Measurements from ENCODE around the gene RWDD4.
A peak's percentile ranks its signal among the peaks of the same experiment; 100 is the strongest.

The RWDD4 gene

DNA sequence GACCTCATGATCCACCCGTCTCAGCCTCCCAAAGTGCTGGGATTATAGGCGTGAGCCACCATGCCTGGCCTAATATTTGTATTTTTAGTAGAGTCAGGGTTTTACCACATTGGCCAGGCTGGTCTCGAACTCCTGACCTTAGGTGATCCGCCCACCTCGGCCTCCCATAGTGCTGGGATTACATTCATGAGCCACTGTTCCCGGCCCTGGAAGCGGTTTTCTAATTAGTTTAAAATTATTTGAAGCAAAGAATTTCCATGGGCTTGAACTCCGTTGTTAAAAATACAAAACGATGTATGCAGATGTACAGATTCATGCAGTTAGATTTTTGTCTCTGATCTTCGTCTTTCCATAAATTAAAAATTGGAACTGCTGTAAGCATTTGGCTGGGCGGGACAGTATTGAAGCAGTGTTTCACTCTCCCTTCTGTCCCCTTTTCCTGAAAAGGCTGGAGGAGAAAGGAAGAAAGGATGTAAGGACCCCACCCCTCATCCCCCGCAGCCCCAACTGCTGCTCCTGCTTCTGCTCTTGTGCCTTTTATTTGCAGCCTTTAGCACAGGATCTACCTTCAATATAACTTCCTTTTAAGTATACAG, 12.1 kb upstream of the RWDD4 start:
- TF ChIP-seq, protein P1, sequence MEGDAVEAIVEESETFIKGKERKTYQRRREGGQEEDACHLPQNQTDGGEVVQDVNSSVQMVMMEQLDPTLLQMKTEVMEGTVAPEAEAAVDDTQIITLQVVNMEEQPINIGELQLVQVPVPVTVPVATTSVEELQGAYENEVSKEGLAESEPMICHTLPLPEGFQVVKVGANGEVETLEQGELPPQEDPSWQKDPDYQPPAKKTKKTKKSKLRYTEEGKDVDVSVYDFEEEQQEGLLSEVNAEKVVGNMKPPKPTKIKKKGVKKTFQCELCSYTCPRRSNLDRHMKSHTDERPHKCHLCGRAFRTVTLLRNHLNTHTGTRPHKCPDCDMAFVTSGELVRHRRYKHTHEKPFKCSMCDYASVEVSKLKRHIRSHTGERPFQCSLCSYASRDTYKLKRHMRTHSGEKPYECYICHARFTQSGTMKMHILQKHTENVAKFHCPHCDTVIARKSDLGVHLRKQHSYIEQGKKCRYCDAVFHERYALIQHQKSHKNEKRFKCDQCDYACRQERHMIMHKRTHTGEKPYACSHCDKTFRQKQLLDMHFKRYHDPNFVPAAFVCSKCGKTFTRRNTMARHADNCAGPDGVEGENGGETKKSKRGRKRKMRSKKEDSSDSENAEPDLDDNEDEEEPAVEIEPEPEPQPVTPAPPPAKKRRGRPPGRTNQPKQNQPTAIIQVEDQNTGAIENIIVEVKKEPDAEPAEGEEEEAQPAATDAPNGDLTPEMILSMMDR (IDR thresholded peaks at IDR 0.05): no peak
- no peaks in the 10 kb centered on the region for H3K9me3 Mint-ChIP-seq
- DNase-seq: no peak
- H3K4me1 Mint-ChIP-seq: no peaks in the 10 kb centered on the region
- peaks cover 72% of the 10 kb centered on the region for H3K36me3 Mint-ChIP-seq (ENCODE audit: low read depth)
- H3K27me3 Mint-ChIP-seq (ENCODE audit: low read depth, poor library complexity): no peaks in the 10 kb centered on the region
- no peak overlapping the region for H3K4me3 Mint-ChIP-seq
- peak overlapping the region; percentile 40 for H3K27ac Mint-ChIP-seq

DNA sequence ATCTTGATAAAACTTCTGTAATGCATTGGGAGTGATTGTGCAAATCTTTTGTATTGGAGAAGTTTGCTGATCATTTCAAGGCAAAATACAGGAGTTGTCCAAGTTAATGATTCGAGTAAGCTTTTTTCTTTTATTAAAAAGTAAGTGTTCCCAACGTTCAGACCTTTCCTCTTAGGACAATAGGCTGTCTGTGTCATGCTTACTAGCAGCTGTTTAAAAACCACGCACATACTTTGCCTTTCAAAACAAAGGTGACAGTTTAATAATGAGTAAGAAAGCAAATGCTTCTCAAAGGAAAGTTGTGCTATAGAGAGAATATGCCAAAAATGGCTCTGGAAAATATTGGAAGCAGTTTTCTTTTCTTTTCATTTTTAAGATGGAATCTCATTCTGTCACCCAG, 11.3 kb upstream of the RWDD4 start:
- no peak overlapping the region for H3K27ac Mint-ChIP-seq
- H3K36me3 Mint-ChIP-seq (ENCODE audit: low read depth): peaks cover 70% of the 10 kb centered on the region
- no peak overlapping the region for H3K4me3 Mint-ChIP-seq
- H3K4me1 Mint-ChIP-seq: no peaks in the 10 kb centered on the region
- no peaks in the 10 kb centered on the region for H3K27me3 Mint-ChIP-seq (ENCODE audit: low read depth, poor library complexity)
- DNase-seq: no peak
- TF ChIP-seq, protein P1 (IDR thresholded peaks at IDR 0.05): no peak
- H3K9me3 Mint-ChIP-seq: no peaks in the 10 kb centered on the region

DNA sequence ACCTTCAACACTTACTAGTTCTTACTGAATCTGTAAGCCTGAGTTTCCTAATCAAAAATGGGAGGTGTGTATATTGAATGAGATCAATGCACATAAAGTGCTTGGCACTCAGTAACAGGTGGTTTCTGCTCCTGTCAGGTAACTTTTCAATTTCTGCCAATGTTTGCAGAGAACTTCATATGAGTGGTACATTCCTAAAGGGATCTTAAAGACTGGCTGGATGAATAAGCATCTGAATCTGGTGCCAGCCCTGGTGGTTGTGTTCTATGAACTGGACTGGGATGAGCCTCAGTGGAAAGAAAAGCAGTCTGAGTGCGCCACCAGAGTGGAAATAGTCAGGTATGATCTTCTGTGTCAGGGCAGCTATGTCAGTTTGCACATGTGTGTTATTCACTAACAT, 7.1 kb upstream of the RWDD4 start:
- Mint-ChIP-seq H3K4me3 (no peak overlapping the region), H3K27ac (no peak overlapping the region), H3K4me1 (peaks cover under 1% of the 10 kb centered on the region), H3K9me3 (no peaks in the 10 kb centered on the region), H3K27me3 (ENCODE audit: low read depth, poor library complexity) (no peaks in the 10 kb centered on the region), H3K36me3 (ENCODE audit: low read depth) (peaks cover 46% of the 10 kb centered on the region)
- TF ChIP-seq, protein P1 (IDR thresholded peaks at IDR 0.05): no peak
- no peak for DNase-seq

DNA sequence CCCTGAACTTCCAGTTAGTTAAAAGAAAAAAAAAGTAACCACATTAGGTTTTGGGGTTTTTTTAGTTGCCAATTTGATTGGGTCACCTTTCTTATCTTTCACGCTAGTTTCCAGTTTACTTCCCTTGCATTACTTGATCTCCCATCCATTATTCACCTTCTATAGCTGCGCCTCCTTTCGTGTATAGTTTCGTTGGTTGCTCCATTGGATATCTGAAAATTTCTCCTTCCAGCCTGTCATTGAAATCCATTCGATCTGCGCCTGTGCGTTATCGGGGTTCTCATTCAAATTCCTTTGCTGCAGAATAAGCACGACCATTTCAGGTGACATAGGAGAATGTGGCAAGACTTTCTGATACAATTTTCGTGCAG, 872 bp upstream of the RWDD4 start:
- TF ChIP-seq, protein P1 (IDR thresholded peaks at IDR 0.05): no peak
- no peaks in the 10 kb centered on the region for H3K9me3 Mint-ChIP-seq
- peak overlapping the region; percentile 94 for H3K4me3 Mint-ChIP-seq
- peaks cover 27% of the 10 kb centered on the region for H3K4me1 Mint-ChIP-seq
- H3K27me3 Mint-ChIP-seq (ENCODE audit: low read depth, poor library complexity): no peaks in the 10 kb centered on the region
- peak overlapping the region; percentile 87 for H3K27ac Mint-ChIP-seq
- no peak for DNase-seq
- H3K36me3 Mint-ChIP-seq (ENCODE audit: low read depth): peaks cover 18% of the 10 kb centered on the region

DNA sequence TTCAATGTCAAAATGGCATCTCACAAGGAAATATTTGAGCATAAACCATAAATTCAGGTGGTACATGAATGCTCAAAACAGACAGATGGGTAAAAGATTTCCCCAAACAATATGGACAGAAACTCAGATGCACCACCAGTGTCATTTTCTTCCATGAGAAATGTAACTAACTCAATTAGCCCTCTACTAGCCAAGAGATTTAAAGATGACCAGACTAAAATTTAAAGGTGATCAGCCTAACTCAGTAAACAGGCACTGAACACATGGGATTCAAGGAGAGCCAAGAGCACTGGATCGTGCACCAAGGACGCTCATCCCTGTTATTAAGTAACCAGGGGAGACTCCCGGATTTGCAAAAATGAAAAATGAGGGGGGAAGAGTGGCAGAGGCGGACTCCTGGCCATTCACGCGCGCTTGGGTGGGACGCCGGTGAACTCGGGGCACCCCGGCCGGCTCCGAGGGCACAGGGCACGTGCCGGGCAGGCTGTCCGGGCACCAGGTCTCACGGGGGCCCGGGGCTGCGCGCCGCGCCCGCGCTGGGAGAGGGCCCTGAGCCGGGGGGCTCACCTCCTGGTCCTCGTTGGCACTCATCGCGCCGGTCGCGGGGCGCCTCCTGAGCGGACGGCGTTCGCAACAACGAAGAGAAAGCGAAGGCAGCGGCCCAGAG, 490 bp downstream of the RWDD4 start:
- no peaks in the 10 kb centered on the region for H3K27me3 Mint-ChIP-seq (ENCODE audit: low read depth, poor library complexity)
- peak overlapping the region; percentile 96 for H3K27ac Mint-ChIP-seq
- TF ChIP-seq, protein P1 (IDR thresholded peaks at IDR 0.05): no peak
- peaks cover 27% of the 10 kb centered on the region for H3K4me1 Mint-ChIP-seq
- peak overlapping the region; percentile 94 for H3K4me3 Mint-ChIP-seq
- no peaks in the 10 kb centered on the region for H3K9me3 Mint-ChIP-seq
- peak; percentile 37 for DNase-seq
- peaks cover 21% of the 10 kb centered on the region for H3K36me3 Mint-ChIP-seq (ENCODE audit: low read depth)

DNA sequence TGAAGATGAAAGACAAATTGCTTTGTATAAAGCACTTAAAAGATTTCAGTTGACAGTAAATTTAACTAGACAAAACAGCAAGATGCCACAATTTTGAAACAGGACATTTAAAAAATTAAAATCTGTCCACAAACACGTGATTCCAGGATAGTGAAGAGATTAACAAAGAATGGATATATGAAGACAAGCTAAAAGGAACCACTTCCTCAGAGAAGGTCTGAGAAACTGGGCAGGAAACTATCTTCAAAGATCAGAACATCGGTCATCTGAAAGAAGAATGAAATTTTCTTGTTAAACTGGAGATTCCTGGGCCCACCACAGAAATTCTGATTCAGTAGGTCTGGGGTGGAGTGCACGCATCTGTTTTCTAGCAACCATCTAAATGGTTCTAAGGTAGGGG, 1.4 kb downstream of the RWDD4 start:
- no peaks in the 10 kb centered on the region for H3K27me3 Mint-ChIP-seq (ENCODE audit: low read depth, poor library complexity)
- peaks cover 30% of the 10 kb centered on the region for H3K36me3 Mint-ChIP-seq (ENCODE audit: low read depth)
- no peak overlapping the region for H3K27ac Mint-ChIP-seq
- H3K9me3 Mint-ChIP-seq: no peaks in the 10 kb centered on the region
- TF ChIP-seq, protein P1 (IDR thresholded peaks at IDR 0.05): no peak
- peaks cover 27% of the 10 kb centered on the region for H3K4me1 Mint-ChIP-seq
- H3K4me3 Mint-ChIP-seq: peak overlapping the region; percentile 94
- DNase-seq: no peak
